NB4 (cell line): Measurements from ENCODE around the gene GRIA1.

Experiments
- DNase-seq: peaks from one replicate; pipeline ENCODE4 v3.0.0; 2010; ENCODE audit warnings: low read depth
- H3K4me3 ChIP-seq: one replicate; pipeline ENCODE4 v1.5.1; 2011; ENCODE audit warnings: mild to moderate bottlenecking, low read depth, low read length, moderate library complexity
- MYC ChIP-seq: IDR thresholded peaks from 2 replicates; pipeline ENCODE4 v1.6.1; 2011; ENCODE audit warnings: low read depth, low read length
- POLR2A ChIP-seq: IDR thresholded peaks from 2 replicates; pipeline ENCODE4 v1.6.1; 2011; ENCODE audit warnings: mild to moderate bottlenecking; ENCODE audit not compliant: insufficient read length; ENCODE audit errors: extremely low read depth
- TF ChIP-seq, protein P1 (sequence below): IDR thresholded peaks from one replicate; pipeline ENCODE4 v1.5.1; 2012; ENCODE audit warnings: low read depth, low read length
- TF ChIP-seq, protein P2 (sequence below): IDR thresholded peaks from 2 replicates; pipeline ENCODE4 v1.6.1; 2011; ENCODE audit warnings: low read depth, low read length

Gene GRIA1

DNA sequence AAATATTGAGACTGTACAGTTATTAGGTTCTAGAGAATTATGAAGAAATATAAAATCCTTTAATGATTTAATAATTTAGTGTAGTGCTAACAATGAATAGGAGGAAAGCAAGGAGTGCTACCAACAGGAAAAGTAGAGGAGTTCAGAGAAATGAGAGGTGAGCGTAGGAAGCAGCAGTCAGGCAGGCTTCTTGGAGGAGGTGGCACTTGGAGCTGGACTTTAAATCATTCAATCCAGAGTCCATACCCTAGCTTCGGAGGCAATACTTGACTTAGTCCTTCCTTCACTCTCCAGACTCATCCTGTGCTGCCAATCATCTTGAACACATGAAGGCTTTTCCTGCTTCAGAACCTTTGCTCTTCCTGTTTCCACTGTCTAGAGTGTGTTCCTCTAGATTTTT, 254.3 kb downstream of the GRIA1 start:
- DNase-seq, result no peak
- TF ChIP-seq POLR2A (no peak), MYC (no peak)
- TF ChIP-seq, protein P1, sequence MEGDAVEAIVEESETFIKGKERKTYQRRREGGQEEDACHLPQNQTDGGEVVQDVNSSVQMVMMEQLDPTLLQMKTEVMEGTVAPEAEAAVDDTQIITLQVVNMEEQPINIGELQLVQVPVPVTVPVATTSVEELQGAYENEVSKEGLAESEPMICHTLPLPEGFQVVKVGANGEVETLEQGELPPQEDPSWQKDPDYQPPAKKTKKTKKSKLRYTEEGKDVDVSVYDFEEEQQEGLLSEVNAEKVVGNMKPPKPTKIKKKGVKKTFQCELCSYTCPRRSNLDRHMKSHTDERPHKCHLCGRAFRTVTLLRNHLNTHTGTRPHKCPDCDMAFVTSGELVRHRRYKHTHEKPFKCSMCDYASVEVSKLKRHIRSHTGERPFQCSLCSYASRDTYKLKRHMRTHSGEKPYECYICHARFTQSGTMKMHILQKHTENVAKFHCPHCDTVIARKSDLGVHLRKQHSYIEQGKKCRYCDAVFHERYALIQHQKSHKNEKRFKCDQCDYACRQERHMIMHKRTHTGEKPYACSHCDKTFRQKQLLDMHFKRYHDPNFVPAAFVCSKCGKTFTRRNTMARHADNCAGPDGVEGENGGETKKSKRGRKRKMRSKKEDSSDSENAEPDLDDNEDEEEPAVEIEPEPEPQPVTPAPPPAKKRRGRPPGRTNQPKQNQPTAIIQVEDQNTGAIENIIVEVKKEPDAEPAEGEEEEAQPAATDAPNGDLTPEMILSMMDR, result no peak
- TF ChIP-seq, protein P2, sequence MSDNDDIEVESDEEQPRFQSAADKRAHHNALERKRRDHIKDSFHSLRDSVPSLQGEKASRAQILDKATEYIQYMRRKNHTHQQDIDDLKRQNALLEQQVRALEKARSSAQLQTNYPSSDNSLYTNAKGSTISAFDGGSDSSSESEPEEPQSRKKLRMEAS, result no peak
- H3K4me3 ChIP-seq, result no peak overlapping the region

DNA sequence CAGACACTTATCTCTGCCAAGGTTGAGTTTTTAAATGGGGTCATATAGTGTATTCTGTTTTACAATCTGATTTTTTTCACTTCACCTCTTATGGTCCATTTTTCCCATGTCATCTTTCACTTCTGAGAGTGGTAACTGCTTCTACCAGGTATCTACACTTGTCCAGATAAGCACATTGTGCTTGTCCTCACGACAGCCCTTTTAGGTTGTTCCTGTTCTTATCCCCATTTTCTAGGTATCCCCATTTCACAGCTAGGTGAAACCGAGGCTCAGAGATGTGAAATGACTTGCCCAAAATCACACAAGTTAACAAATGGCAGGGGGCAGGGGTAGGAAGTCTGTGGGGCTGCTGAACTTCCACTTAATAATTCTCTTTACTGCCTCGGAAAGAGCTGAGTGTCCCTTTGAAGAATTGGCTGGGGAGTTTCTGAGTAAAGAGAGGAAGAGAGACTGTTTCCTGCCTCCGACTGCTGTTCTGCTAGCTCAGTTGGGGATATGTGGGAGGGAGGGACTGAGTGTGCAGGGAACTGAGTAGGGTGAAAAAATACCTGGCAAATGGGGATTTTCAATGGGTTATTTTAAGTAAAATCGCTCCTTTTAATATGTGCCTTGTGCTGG, 255.4 kb downstream of the GRIA1 start:
- TF ChIP-seq, protein P1, result no peak
- TF ChIP-seq, protein P2, result no peak
- TF ChIP-seq POLR2A (no peak), MYC (no peak)
- no peak for DNase-seq
- H3K4me3 ChIP-seq, result no peak overlapping the region

DNA sequence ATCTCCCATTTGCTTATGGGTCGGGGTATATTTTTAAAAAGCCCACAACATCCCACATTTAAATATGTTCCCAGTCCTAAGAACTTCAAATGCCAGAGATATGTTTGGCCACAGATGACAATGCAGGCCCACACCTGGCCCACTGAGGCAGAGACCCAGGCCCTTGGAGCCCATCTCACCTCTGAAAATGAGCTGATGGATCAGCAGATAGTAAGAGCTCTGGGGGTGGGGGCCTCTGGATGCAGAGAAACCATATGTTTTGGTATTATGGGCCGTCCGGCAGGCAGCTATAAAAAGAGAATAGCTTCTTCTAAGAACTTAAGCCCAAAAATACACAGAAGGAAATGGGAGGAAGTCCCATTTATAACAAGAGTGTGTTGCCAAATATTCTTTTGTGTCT, 256.0 kb downstream of the GRIA1 start:
- no peak overlapping the region for H3K4me3 ChIP-seq
- TF ChIP-seq POLR2A (no peak), MYC (no peak)
- TF ChIP-seq, protein P2, result no peak
- TF ChIP-seq, protein P1, result no peak
- no peak for DNase-seq

DNA sequence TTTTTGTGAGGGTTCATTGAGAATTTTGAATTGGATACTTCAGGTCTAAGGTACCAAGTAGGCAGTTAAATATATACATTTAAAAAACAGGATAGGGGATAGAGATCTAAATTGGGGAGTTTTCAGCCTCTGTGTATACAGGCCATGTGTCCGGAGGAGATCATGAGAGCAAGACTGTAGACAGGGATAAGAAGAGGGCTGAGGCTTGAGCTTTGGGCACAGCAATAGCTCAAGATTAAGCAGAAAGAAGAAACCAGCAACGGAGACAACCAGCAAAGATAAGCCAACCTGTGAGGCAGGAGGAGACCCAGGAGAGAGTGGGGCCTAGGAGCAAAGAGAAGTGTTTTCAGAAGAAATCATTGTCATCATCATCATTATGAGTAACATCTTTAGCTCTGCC, 258.4 kb downstream of the GRIA1 start:
- no peak for DNase-seq
- TF ChIP-seq, protein P1, result no peak
- TF ChIP-seq POLR2A, result no peak
- TF ChIP-seq, protein P2, result no peak
- no peak for TF ChIP-seq MYC
- H3K4me3 ChIP-seq, result no peak overlapping the region

DNA sequence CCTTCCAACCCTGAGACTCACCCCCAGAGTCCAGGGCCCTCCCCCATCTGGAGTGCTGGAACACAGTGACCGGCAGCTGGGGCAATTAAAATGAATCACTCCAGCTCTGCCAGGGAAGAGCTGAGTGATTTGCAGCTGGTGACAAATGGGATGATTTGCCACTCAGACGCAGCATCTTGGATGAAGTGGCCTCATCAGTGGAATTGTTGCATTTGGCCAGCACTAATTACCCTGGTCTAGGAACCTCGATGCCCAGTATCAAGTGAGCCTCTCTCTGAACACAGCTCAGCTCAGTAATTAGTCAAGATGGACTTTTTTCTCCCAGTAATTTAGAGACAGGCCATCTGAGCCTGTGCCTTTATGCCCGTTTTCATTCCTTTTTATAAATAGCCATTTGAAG, 259.5 kb downstream of the GRIA1 start:
- TF ChIP-seq, protein P2, result no peak
- TF ChIP-seq POLR2A (no peak), MYC (no peak)
- TF ChIP-seq, protein P1, result no peak
- no peak for DNase-seq
- H3K4me3 ChIP-seq, result no peak overlapping the region

DNA sequence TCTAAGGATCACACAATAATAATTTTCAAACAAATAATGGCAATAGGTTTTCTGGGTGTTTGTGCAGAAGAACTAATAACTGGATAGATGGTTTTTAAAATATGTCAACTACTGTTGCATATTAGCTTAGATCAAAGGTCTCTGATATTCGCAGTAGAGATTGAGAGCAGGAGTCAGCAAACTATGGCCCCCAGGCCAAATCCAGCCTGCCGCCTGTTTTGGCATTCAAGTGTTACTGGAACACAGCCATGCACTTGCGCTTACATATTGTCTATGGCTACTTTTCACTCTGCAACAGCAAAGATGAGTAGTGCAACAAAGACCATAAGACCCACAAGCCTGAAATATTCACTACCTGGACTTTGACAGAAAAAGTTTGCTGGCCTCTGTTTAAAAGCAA, 260.8 kb downstream of the GRIA1 start:
- no peak overlapping the region for H3K4me3 ChIP-seq
- DNase-seq, result no peak
- TF ChIP-seq POLR2A (no peak), MYC (no peak)
- TF ChIP-seq, protein P1, result no peak
- TF ChIP-seq, protein P2, result no peak
